DMS53 treated with DMSO at 0.1 percent for 48 hours (cell line): ENCODE results near the gene PHKA1.
A peak's percentile ranks its signal among the peaks of the same experiment; 100 is the strongest.
"Not testable (repeated sequence)": the region's sequence is repeated elsewhere in the genome, so short reads cannot be mapped to it uniquely, and the experiment has no call there.

Experiments
- DNase-seq: peaks from one replicate; lab custom pipeline; 2025; ENCODE audit not compliant: unreplicated experiment; lab: John Stamatoyannopoulos, UW

The PHKA1 gene

GRCh38 chrX:72713599-72714477, at the start of gene PHKA1:
Gene PHKA1, minus strand, starts transcription at chrX:72714306. Its CDS starts 426 bp downstream, at chrX:72713880.
- DNase-seq: peak; percentile 31

- DNase-seq: not testable (repeated sequence)
Measured at GRCh38 chrX:72760454-72760853, 46.3 kb upstream of the PHKA1 start.

GRCh38 chrX:72748545-72748944, 34.4 kb upstream of the PHKA1 start:
- not testable (repeated sequence) for DNase-seq

GRCh38 chrX:72745546-72745945, 31.4 kb upstream of the PHKA1 start:
- DNase-seq: not testable (repeated sequence)

GRCh38 chrX:72735561-72735960, 21.5 kb upstream of the PHKA1 start:
- no peak for DNase-seq

- DNase-seq: not testable (repeated sequence)
Measured at GRCh38 chrX:72733636-72734035, 19.5 kb upstream of the PHKA1 start.

GRCh38 chrX:72727846-72728245, 13.7 kb upstream of the PHKA1 start:
- DNase-seq: no peak

- DNase-seq: no peak
Measured at GRCh38 chrX:72716766-72717165, 2.7 kb upstream of the PHKA1 start.

GRCh38 chrX:72715546-72715945, 1.4 kb upstream of the PHKA1 start:
- DNase-seq: no peak

- peak; percentile 74 for DNase-seq
Measured at GRCh38 chrX:72714478-72714916, 391 bp upstream of the PHKA1 start.

GRCh38 chrX:72713130-72713529, 976 bp downstream of the PHKA1 start:
- DNase-seq: no peak

GRCh38 chrX:72712094-72712755, 1.9 kb downstream of the PHKA1 start:
- DNase-seq: no peak

GRCh38 chrX:72705814-72706213, 8.3 kb downstream of the PHKA1 start:
- DNase-seq: no peak

GRCh38 chrX:72705111-72705510, 9.0 kb downstream of the PHKA1 start:
- no peak for DNase-seq

- DNase-seq: peak; percentile 7
Measured at GRCh38 chrX:72694170-72694569, 19.9 kb downstream of the PHKA1 start.

- DNase-seq: no peak
Measured at GRCh38 chrX:72693477-72693876, 20.6 kb downstream of the PHKA1 start.

GRCh38 chrX:72687396-72687795, 26.7 kb downstream of the PHKA1 start:
- no peak for DNase-seq

- DNase-seq: peak; percentile 74
Measured at GRCh38 chrX:72685810-72686456, 28.2 kb downstream of the PHKA1 start.

- no peak for DNase-seq
Measured at GRCh38 chrX:72685018-72685417, 29.1 kb downstream of the PHKA1 start.

GRCh38 chrX:72683631-72684030, 30.5 kb downstream of the PHKA1 start:
- DNase-seq: no peak

GRCh38 chrX:72676465-72676864, 37.6 kb downstream of the PHKA1 start:
- no peak for DNase-seq

- DNase-seq: not testable (repeated sequence)
Measured at GRCh38 chrX:72673951-72674350, 40.2 kb downstream of the PHKA1 start.
